ENCODE data around the gene NCR2.

The NCR2 gene

GRCh38 chr6:41331401-41332150 is 3.8 kb upstream of the NCR2 start:
- no peak for DNase-seq

DNA sequence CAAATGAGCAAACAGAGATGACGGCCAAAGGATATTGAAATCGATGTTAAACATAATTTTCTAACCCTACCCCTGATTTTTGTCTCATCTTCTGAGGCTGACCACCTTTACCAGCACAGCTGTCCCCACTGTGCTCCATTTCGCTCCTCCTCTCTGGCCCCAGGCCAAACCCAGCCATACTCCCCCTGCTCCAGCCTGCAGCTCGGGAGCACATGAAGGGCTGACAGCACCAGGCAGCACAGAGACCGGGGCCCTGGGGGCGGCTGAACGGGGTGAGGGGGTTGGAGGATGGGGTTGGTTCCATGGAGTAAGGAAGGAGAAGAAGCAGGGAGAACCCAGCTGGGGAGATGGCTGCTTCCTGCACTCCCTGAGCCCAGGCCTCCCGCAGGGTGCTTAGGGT is 3.2 kb upstream of the NCR2 start:
- no peak for DNase-seq

GRCh38 chr6:41332842-41333736 is 2.3 kb upstream of the NCR2 start:
- no peak for DNase-seq

- DNase-seq, result no peak
Observed at GRCh38 chr6:41334482-41335040, 847 bp upstream of the NCR2 start.

GRCh38 chr6:41335943-41336342 is 535 bp downstream of the NCR2 start:
- DNase-seq, result no peak

DNA sequence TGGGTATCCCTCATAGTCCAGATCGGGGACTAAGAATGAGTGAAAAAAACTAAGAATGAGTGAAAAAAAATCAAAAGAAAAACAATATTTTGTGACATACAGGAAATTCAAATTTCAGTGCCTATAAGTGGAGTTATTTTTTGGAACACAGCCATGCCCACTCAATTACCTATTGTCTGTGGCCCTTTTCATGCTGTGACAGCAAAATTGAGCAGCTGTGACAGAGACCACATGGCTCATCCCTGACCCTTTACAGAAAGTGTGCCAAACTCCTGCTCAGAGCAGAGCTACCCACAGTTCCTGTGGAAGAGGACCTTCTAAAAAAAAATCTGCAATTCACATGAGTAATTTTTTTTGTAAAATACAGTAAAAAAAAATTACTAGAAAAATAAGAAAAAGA is 1.4 kb downstream of the NCR2 start:
- DNase-seq, result no peak

GRCh38 chr6:41337709-41338108 is 2.3 kb downstream of the NCR2 start:
- DNase-seq, result no peak

- DNase-seq, result no peak
Observed at GRCh38 chr6:41338659-41339058, 3.3 kb downstream of the NCR2 start.

DNA sequence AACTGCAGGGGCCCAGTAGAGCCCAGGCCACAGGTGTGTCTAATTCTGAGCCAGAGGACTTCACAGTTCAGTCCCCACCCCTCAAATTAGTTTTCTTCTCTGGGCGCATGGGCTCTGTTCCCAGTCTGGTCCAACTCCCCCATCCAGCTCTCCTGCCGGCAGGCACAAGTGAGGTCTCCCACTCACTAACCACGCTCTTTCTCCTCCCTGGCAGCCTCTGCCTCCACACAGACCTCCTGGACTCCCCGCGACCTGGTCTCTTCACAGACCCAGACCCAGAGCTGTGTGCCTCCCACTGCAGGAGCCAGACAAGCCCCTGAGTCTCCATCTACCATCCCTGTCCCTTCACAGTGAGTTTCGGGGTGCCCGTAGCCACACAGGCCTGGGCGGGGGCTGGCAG is 6.2 kb downstream of the NCR2 start:
- no peak for DNase-seq

- no peak for DNase-seq
Observed at GRCh38 chr6:41342241-41342640, 6.8 kb downstream of the NCR2 start.

GRCh38 chr6:41343641-41344187 is 8.3 kb downstream of the NCR2 start:
- no peak for DNase-seq

DNA sequence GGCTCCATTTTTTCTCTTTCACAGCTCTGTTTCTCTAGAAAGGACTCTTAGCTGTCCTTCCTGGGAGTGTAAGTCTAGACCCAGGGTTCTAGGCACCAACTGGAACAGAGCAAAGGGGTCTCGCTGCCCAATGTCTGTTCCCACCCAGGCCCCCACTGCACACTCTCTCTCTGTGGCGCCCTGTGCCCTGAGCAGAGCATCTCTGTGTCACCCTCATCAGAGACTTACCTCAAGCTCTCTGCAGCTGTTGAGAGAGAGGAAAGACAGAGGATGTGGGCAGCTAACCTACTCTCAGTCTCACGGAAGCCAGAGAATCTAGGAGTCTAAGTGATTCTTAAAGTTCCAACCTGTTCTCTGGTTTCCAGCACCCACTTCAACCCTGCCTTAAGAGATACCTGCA is 9.5 kb downstream of the NCR2 start:
- DNase-seq, result no peak

- no peak for DNase-seq
Observed at GRCh38 chr6:41345901-41346300, 10.5 kb downstream of the NCR2 start.

- DNase-seq, result no peak
Observed at GRCh38 chr6:41346441-41346840, 11.0 kb downstream of the NCR2 start.

DNA sequence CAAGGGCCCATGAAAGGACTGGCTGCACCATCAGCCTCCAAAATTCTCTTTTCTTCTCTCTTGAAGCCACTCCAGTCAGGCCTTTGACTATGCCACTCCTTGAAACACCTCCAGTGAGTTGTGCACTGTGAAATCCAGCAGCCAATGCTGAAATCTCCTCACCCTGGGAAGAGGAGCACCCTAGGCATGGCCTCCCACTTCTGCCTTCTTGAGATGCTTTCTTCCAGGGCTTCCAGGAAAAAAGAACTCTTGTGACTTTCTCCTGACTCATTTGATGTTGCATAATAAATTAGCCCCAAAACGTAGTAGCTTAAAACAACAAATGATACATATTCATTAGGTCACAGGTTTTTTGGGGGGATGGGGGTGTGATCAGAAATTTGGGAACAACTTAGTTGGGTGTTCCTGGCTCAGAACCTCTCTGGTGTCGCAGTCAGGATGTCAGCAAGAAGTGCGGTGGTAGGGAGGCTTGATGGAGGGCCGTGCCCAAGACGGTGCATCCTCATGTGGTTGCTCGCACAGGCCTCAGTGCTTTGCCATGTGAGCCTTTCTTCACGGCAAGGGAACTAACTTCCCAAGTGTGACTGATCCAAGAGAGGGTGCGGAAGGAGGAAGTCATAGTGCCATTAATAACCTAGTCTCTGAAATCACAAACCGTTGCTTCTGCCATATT is 12.1 kb downstream of the NCR2 start:
- no peak for DNase-seq

DNA sequence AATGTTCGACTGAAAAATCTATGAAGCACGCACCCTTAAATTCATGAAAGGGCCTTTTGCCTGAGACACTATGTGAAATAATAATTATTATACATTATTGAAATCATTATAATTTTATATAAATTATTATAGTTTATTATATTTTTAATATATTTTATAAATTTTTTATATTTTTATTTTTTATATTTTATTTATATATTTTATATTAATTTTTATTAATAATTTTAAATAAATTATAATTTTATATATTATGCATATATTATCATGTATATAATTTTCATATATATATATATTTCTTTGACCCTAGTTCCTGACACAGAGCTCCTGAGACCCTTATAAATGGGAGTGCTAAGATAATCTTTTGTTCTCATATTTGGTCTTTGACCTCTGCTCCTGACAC is 13.5 kb downstream of the NCR2 start:
- no peak for DNase-seq

- no peak for DNase-seq
Observed at GRCh38 chr6:41352396-41352795, 17.0 kb downstream of the NCR2 start.

DNA sequence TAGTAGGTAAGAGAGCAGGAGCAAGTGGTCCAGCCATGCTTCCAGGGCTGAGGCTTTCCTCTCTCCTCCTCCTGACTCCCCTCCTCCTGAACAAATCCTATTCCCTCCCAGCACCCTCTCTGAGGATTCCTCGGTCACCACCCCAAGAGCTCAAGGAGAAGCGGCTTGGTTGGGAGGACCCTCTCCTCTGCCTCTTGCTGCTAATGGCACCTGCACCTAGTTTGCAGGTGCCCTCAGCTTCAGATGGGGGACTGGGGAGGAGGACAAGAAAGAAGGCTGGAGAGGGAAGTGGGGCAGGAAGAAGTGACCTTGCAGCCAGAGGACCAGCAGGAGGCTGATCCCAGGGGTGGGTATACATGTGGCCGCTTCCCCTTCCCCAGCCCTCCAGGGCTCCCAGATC is 17.5 kb downstream of the NCR2 start:
- DNase-seq, result no peak

- no peak for DNase-seq
Observed at GRCh38 chr6:41353333-41353732, 17.9 kb downstream of the NCR2 start.

- DNase-seq, result no peak
Observed at GRCh38 chr6:41355952-41356351, 20.5 kb downstream of the NCR2 start.

DNA sequence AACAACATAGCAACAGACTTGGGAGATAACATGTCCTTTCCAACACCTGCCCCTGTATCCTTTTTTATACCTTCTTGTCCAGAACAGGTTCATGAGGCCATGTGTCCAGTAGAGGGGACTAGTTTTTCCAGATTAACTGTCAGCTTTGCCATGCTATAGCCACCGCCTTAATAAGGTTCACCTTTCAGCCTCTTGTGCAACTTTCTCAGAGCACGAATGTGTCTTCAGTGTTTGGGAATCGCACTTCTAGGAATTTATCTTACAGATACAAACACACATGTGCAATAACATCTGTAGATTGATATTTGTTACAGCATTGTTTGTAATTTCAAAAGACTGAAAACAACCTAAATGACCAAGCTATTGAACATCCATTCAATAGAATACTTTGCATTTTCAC is 21.4 kb downstream of the NCR2 start:
- no peak for DNase-seq

- no peak for DNase-seq
Observed at GRCh38 chr6:41358503-41358902, 23.1 kb downstream of the NCR2 start.
